Stimulated activated CD8-positive, alpha-beta memory T cell treated with anti-CD3 and anti-CD28 coated beads, Interleukin-2, amount 100 ng/mL, for 1 hour (primary cell): ENCODE measurements around the gene CLCN1.
A peak's percentile ranks its signal among the peaks of the same experiment; 100 is the strongest.
"Not testable (repeated sequence)": the region's sequence is repeated elsewhere in the genome, so short reads cannot be mapped to it uniquely, and the experiment has no call there.

Experiments used
- DNase-seq, 2 donors: peaks; one replicate each; pipeline ENCODE4 v3.0.0-alpha.2; 2020; ENCODE audit warnings: low read depth in 2 of 2

CLCN1 gene

GRCh38 chr7:143315776-143316175 lies at the start of gene CLCN1:
CLCN1 (plus strand) TSS chr7:143316111; CDS start chr7:143316213, 102 bp downstream.
- no peak for DNase-seq

GRCh38 chr7:143269251-143269650 lies 46.7 kb upstream of the CLCN1 start:
- DNase-seq, result no peak

- DNase-seq, result no peak
These were observed 44.7 kb upstream of the CLCN1 start for GRCh38 chr7:143271240-143271639.

DNA sequence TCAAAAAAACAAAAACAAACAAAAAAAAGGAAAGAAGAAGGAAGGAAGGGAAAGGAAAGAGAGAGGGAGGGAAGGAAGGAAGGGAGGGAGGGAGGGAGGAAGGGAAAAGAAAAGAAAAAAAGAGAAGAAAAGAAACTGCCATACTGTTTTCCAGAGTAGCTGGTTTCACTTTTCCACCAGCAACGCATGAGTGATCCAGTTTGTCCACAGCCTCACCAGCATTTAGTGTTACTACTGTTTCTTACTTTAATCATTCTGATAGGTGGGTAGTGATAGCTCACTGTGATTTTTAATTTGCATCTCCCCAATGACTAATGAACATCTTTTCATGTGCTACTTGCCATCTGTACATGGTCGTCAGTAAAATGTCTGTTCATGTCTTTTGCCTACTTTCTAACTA lies 43.0 kb upstream of the CLCN1 start:
- DNase-seq, result no peak

- DNase-seq, result no peak
These were observed 36.5 kb upstream of the CLCN1 start for GRCh38 chr7:143279186-143280098.

DNA sequence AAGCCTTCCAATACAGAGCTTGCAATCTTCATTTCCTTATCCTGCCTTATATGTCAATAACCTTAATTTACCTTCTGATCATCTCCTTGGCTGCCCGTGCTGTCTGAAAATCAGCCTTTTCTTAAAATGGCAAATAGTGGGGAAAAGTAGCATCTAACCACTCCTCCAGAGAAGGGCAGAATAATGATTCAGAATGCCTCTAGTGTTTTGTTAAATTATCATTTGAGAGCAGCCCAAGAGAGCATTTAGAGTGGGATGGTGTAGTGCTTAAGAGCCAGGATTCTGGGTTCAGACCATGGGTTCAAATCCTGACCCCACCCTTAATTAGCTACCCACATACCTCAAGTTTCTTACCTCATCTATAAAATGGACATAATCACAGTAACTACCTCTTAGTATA lies 35.8 kb upstream of the CLCN1 start:
- DNase-seq, result no peak

DNA sequence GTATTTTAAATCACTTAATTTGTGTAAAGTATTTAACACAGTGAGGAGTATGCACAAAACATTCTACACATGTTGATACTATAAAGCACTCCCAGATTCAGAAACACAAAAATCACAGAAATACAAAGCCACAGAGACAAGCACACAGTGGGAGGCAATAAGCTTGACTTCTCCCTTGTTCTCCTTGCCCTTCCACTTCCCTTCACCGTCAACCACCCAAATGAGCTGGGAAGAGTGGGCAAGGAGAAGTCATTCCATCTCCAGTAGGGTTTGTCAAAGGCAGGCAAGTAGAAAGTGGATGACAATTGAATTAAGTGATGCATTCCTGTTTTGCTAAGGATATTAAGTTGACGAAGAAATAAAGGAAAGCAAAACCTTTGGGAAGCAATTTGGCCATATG lies 35.3 kb upstream of the CLCN1 start:
- DNase-seq, result no peak

- DNase-seq, result no peak
These were observed 34.4 kb upstream of the CLCN1 start for GRCh38 chr7:143281529-143281928.

- no peak for DNase-seq
These were observed 33.8 kb upstream of the CLCN1 start for GRCh38 chr7:143282124-143282523.

DNA sequence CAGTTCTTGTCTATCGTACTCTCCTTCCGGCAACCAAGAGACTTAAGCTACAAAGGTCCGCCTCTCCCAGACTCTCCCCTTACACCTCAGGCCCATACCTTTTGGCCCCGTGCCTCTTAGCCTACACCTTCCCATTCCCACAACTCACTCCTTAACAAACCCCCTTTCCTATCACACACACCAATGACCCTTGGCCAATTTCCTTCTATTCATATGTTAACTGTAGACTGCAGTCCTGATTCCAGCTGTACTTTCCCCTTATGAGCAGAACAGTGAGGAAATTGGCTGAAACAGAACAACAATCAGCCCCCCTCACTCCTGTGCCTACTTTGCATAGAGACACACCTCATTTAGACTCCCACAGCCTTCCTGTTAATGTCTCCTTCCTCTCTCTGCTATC lies 32.5 kb upstream of the CLCN1 start:
- no peak for DNase-seq

GRCh38 chr7:143284591-143285469 lies 31.1 kb upstream of the CLCN1 start, which contains the start of gene TMEM139:
TMEM139 (plus strand) TSS chr7:143284958; CDS start chr7:143285958, 1,000 bp downstream.
- DNase-seq, result no peak

DNA sequence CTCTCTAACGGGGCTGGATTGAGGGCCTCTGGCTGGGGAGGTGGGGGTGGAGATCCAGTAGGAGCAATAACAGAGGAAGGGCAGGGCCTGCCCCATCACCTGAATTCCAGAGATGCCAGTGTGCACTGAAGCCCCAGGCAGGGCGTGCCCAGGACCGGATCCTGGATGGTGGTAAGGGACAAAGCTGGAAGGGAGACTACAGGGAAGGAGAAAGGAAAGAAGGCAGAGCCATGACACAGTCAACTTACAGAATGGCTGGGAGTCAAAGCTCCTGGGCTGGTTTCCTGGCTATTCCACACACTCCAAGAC lies 30.5 kb upstream of the CLCN1 start:
- no peak for DNase-seq

DNA sequence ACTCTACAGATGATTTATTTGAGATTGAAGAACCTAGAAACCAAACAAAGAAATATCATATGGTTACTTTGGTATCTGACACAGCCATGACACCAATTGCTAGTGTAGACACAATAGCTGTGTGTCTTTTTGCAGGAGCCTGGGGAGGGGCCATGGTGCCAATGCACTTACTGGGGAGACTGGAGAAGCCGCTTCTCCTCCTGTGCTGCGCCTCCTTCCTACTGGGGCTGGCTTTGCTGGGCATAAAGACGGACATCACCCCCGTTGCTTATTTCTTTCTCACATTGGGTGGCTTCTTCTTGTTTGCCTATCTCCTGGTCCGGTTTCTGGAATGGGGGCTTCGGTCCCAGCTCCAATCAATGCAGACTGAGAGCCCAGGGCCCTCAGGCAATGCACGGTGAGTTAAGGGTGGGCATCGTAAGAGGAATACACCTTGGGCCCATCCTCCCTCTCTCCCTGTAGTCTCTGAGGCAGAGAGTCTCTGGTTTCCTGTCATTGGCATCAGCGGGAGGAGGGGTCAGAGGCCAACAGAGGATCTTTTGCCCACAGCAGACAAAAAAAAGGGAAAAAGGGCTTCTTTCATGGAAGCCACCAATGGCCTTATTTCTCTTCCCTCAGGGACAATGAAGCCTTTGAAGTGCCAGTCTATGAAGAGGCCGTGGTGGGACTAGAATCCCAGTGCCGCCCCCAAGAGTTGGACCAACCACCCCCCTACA lies 29.9 kb upstream of the CLCN1 start:
- DNase-seq, result no peak

- DNase-seq, result no peak
These were observed 29.4 kb upstream of the CLCN1 start for GRCh38 chr7:143286522-143286890.

DNA sequence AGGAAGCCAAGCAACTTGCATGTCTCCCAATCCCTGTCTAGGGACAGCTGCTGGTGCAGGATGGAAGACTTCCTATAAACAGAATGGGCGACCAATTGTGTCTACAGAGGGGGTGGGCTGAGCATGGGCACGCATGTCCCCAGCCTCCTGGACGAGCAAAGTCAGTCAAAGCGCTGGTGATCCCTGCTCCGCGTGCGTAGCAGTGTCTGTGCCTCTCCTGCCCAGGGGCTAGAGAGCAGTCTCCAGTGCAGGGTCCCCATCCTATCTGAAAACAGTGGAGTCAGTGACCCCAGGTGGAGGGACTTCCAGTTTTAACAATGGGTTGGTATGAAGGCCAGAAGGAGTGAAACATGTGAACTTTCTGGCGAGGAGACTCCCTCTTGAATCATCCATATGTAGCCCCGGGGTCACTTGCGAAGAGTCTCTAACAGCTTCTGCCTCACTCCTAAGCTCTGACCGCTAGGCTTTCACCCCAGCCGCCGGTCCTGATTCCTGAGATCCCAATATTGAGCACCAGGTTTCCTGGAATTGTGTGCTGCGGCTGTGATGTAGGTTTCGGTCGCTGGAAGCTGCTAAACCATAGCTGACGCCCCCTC lies 28.5 kb upstream of the CLCN1 start:
- no peak for DNase-seq

DNA sequence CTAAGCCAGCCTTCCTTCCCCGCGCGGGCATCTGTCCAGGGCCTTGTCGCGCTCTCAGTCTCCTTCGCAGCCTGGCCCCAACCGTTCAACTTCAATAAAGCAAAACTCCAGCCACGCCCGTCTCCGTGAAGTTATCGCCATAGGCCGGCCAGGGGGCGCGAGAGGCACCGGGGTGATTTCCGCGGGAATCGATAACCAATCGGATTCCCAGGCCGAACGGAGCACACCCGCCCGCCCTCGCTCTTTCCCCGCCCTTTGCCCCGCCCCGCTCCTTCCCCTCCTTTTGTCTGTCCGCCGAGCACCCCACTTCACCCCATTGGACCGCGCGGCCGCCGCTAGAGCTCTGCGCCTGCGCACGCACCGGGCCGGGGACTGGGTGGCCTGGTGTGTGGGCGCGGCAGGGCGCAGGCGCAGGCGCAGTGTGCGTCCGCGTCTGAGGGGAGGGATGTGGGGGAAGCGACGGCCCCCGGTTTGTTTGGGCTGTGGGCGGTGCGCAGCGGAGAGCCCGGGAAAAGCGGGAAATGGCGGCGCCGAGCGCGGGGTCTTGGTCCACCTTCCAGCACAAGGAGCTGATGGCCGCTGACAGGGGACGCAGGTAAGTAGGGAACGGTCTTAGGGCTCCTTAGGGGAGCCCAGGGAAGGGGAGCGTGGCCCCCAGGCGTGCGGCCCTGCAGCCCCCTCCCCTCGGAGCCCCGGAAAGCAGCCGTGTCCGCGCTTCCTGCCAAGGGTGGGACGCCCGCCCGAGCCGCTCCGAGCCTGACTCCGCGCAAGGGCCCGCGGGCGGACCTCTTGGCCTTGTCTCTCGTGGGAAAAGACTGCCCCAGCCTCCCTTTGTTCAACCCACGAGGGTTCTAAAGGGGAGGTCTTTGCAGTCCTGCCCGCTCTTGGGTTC lies 27.7 kb upstream of the CLCN1 start, which contains the start of gene CASP2:
Gene CASP2 (plus strand): TSS at position 417 of the 892 bp plus-strand sequence. CDS start 105 bp downstream, at position 522.
- DNase-seq, result peak; percentile 96 to 98

DNA sequence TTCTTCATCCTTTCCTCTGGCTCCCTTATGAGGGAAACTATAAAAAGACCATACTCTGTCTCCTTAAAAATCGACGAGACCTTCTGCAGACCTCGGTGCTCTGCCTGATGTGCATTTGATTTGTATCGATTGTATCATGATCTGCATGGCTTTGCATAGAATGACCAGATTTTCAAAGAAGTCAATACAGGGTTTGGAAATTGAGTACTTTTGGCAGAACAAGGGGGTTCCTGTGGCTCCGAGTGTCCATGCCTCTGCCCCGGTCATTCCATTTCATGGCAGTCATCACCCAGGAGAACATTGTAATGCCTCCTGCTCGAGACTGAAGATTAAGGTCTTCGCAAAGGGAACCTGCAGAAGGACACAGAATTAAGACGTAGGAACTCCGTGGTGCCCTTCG lies 27.1 kb upstream of the CLCN1 start:
- DNase-seq, result no peak

GRCh38 chr7:143289421-143289820 lies 26.5 kb upstream of the CLCN1 start:
- no peak for DNase-seq

DNA sequence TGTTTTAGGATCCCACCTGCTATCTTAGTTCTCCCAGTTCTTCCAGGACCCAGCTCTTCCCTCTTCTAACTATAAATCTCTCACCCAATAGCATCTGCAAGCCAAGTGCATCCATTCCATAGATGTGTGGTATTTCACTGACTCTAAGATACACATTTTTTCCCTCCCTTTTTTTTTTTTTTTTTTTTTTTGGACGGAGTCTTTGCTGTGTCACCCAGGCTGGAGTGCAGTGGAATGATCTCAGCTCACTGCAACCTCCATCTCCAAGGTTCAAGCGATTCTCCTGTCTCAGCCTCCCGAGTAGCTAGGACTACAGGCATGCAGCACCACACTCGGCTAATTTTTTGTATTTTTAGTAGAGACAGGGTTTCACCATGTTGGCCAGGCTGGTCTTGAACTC lies 26.0 kb upstream of the CLCN1 start:
- DNase-seq, result not testable (repeated sequence)

DNA sequence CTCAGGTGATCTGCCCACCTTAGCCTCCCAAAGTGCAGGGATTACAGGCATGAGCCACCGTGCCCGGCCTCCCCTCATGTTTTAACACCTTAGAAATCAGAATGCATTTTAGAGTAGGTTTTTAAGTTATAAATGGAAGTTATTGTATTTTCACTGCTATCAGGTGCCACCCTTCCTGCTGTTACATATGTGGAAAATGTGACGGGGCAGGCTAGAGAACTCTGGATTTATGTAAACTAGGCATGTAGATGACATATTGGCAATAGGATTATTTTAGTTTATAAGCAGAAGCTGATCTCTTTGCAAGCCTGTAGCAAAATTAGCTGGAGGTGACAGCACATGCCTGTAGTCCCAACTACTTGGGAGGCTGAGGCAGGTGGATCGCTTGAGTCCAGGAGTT lies 25.6 kb upstream of the CLCN1 start:
- DNase-seq, result no peak

DNA sequence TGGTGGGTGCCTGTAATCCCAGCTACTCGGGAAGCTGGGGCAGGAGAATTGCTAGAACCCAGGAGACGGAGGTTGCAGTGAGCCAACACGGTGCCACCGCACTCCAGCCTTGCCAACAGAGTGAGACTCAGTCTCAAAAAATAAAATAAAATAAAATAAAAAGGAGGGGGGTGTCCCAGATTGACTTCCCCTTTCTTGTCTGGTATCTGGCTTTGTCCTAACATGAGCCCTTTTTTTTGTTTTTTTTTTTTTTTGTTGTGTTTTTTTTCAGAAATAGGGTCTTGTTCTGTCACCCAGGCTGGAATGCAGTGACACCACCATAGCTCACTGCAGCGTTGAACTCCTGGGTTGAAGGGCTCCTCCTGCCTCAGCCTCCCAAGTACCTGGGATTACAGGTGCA lies 23.0 kb upstream of the CLCN1 start:
- DNase-seq, result no peak
